ENCODE results near the gene THSD7A.

THSD7A gene

DNA sequence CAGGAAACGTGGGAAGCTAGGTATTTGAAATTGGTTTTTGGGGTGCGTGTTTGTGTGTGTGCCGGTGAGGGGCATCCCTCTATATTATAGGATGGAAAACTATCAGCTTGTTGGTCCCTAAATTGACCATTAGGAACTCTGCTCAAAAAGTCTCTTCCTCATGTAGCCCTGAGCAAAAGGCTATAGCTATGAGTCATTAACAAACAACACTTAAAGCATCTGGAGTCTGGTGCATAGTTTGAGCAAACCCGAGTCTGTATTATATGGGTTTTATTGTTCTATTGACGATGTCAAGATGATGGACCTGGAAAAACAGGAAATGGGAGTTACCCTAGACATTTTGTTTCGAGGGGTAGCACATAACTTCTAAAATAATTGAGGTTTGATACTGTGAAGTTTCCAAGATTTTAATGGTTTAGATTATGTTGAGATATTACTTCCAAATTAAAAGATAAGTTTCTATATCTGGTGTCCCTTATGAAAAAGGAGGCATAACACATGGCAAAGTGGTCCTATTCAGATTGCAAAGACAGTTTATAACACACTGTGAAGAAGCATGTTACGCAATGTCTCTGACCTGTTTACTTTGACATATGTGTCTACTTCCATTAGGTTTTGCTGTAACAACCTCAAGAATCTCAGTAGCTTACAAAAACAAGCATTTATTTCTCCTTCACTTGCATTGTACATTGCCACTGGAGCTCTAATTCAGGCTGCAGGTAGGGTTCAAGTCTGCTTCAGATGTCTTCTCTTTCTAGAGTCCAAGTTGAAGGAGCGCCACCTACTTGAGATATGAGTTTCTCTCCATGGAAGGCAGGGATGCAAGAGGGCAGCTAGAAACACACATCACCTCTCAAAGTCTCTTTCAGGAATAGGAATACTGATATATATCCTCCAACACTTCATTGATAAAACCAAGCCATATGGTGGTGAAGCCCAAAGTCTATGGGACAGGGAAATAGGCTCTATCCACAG, 500.6 kb downstream of the THSD7A start:
- no peak for DNase-seq (ENCODE audit: low spot score)

GRCh38 chr7:11330717-11331116, 501.3 kb downstream of the THSD7A start:
- no peak for DNase-seq (ENCODE audit: low spot score)

DNA sequence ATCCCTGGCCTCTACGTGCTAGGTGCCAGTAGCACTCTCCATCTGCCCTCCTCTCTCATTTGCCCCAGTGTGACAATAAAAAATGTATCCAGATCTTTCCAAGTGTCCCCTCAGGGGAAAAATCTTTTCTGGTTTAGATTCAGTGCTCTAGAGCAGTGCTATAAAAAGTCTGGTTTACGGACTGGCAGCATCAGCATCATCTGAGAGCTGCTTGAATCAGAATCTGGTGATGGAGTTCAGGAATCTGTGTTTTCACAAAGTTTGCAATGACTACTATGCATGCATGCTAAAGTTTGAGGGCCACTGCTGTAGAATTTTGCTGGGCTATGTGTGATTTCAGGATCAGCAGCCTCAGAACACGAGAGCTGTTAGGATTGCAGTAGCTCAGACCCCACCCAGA, 501.8 kb downstream of the THSD7A start:
- DNase-seq (ENCODE audit: low spot score): no peak

GRCh38 chr7:11329626-11330025, 502.4 kb downstream of the THSD7A start:
- DNase-seq (ENCODE audit: low spot score): no peak

GRCh38 chr7:11328309-11328708, 503.7 kb downstream of the THSD7A start:
- DNase-seq (ENCODE audit: low spot score): no peak

DNA sequence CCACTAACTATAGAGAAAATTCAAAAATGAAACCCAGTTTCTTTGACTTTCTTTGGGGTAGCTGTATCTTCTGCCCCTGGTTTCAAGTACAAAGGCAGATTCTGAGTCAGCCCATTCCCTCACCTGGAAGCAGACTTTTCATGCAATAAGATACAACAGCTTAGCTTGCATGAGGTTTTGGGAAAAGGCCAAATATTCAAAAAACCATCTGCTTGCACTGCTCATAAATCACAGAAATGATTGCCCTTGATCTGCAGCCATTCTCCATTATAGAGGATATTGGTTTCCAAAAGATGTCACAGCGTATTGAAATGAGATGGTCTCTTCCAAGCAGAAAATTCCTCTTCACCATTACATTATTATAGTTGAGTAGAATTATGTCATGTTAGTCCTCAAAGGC, 504.4 kb downstream of the THSD7A start:
- no peak for DNase-seq (ENCODE audit: low spot score)
